ENCODE measurements around the gene SCFD2. TPM values are rescaled to one million over a fixed set of nuclear protein-coding genes. Genes with fewer than 3 reads are reported as not detected.

The SCFD2 gene
- total RNA-seq, 1 donor: 24.2 TPM

- Histone ChIP-seq H4K20me1 (ENCODE audit: insufficient read depth, low read length) (peaks cover 3% of the 10 kb centered on the region), H3K9me3 (ENCODE audit: low read depth, low read length) (no peaks in the 10 kb centered on the region), H3K4me2 (ENCODE audit: insufficient read depth, low read length) (no peak overlapping the region), H2AFZ (ENCODE audit: low read length) (no peak overlapping the region), H3K4me3 (ENCODE audit: insufficient read depth, low read length) (no peak overlapping the region), H3K27ac (ENCODE audit: low read depth, low read length) (no peak overlapping the region), H3K4me1 (ENCODE audit: insufficient read depth, low read length) (peaks cover 26% of the 10 kb centered on the region), H3K79me2 (ENCODE audit: insufficient read depth, low read length) (no peaks in the 10 kb centered on the region), H3K36me3 (ENCODE audit: insufficient read depth, low read length) (no peaks in the 10 kb centered on the region), H3K27me3 (ENCODE audit: insufficient read depth, low read length) (no peaks in the 10 kb centered on the region)
- no peak for TF ChIP-seq CTCF (IDR thresholded peaks at IDR 0.05; ENCODE audit: extremely low read depth, low read depth, low read length)
- DNase-seq (ENCODE audit: insufficient read length, low spot score, missing footprints): no peak
Measured at GRCh38 chr4:52999626-53000025, 366.2 kb downstream of the SCFD2 start.

- no peak overlapping the region for H3K4me2 ChIP-seq (ENCODE audit: insufficient read depth, low read length)
- peaks cover 22% of the 10 kb centered on the region for H3K4me1 ChIP-seq (ENCODE audit: insufficient read depth, low read length)
- H3K79me2 ChIP-seq (ENCODE audit: insufficient read depth, low read length): no peaks in the 10 kb centered on the region
- no peaks in the 10 kb centered on the region for H3K9me3 ChIP-seq (ENCODE audit: low read depth, low read length)
- TF ChIP-seq CTCF (IDR thresholded peaks at IDR 0.05; ENCODE audit: extremely low read depth, low read depth, low read length): no peak
- no peak overlapping the region for H3K27ac ChIP-seq (ENCODE audit: low read depth, low read length)
- DNase-seq (ENCODE audit: insufficient read length, low spot score, missing footprints): no peak
- no peak overlapping the region for H3K4me3 ChIP-seq (ENCODE audit: insufficient read depth, low read length)
- H3K36me3 ChIP-seq (ENCODE audit: insufficient read depth, low read length): no peaks in the 10 kb centered on the region
- H3K27me3 ChIP-seq (ENCODE audit: insufficient read depth, low read length): no peaks in the 10 kb centered on the region
- H2AFZ ChIP-seq (ENCODE audit: low read length): no peak overlapping the region
- H4K20me1 ChIP-seq (ENCODE audit: insufficient read depth, low read length): peaks cover 3% of the 10 kb centered on the region
Measured at GRCh38 chr4:52998413-52998812, 367.4 kb downstream of the SCFD2 start.

- Histone ChIP-seq H2AFZ (ENCODE audit: low read length) (no peak overlapping the region), H3K27ac (ENCODE audit: low read depth, low read length) (no peak overlapping the region), H3K79me2 (ENCODE audit: insufficient read depth, low read length) (no peaks in the 10 kb centered on the region), H3K4me1 (ENCODE audit: insufficient read depth, low read length) (peaks cover 22% of the 10 kb centered on the region), H3K4me2 (ENCODE audit: insufficient read depth, low read length) (peak overlapping the region; percentile 19), H3K36me3 (ENCODE audit: insufficient read depth, low read length) (no peaks in the 10 kb centered on the region), H4K20me1 (ENCODE audit: insufficient read depth, low read length) (peaks cover 3% of the 10 kb centered on the region), H3K4me3 (ENCODE audit: insufficient read depth, low read length) (no peak overlapping the region), H3K9me3 (ENCODE audit: low read depth, low read length) (no peaks in the 10 kb centered on the region), H3K27me3 (ENCODE audit: insufficient read depth, low read length) (no peaks in the 10 kb centered on the region)
- TF ChIP-seq CTCF (IDR thresholded peaks at IDR 0.05; ENCODE audit: extremely low read depth, low read depth, low read length): no peak
- DNase-seq (ENCODE audit: insufficient read length, low spot score, missing footprints): peak; percentile 49
Measured at GRCh38 chr4:52997132-52997416, 368.8 kb downstream of the SCFD2 start.

- H4K20me1 ChIP-seq (ENCODE audit: insufficient read depth, low read length): peaks cover 3% of the 10 kb centered on the region
- no peak for TF ChIP-seq CTCF (IDR thresholded peaks at IDR 0.05; ENCODE audit: extremely low read depth, low read depth, low read length)
- H3K79me2 ChIP-seq (ENCODE audit: insufficient read depth, low read length): no peaks in the 10 kb centered on the region
- H3K4me2 ChIP-seq (ENCODE audit: insufficient read depth, low read length): peak overlapping the region; percentile 19
- H3K27me3 ChIP-seq (ENCODE audit: insufficient read depth, low read length): no peaks in the 10 kb centered on the region
- H3K4me3 ChIP-seq (ENCODE audit: insufficient read depth, low read length): no peak overlapping the region
- no peak overlapping the region for H2AFZ ChIP-seq (ENCODE audit: low read length)
- H3K27ac ChIP-seq (ENCODE audit: low read depth, low read length): no peak overlapping the region
- H3K4me1 ChIP-seq (ENCODE audit: insufficient read depth, low read length): peaks cover 22% of the 10 kb centered on the region
- H3K9me3 ChIP-seq (ENCODE audit: low read depth, low read length): no peaks in the 10 kb centered on the region
- DNase-seq (ENCODE audit: insufficient read length, low spot score, missing footprints): peak; percentile 59
- no peaks in the 10 kb centered on the region for H3K36me3 ChIP-seq (ENCODE audit: insufficient read depth, low read length)
Measured at GRCh38 chr4:52996261-52997131, 369.4 kb downstream of the SCFD2 start.

Data from osteoblast (primary cell).